Activated T-cell treated with anti-CD3 and anti-CD28 coated beads, Interleukin-2, amount 50 U/mL, for 24 hours (primary cell): ENCODE results near the gene MAP3K14.
"Not testable (repeated sequence)": the region's sequence is repeated elsewhere in the genome, so short reads cannot be mapped to it uniquely, and the experiment has no call there.

Experiments used
- DNase-seq: peaks from one replicate; pipeline ENCODE4 v3.0.0-alpha.2; 2020
- H3K27ac Mint-ChIP-seq: 2 replicates; pipeline ENCODE4 v1.8.0; 2020; ENCODE audit warnings: mild to moderate bottlenecking, mixed read lengths
- H3K27me3 Mint-ChIP-seq: 2 replicates; pipeline ENCODE4 v1.8.0; 2020; ENCODE audit warnings: mixed read lengths
- H3K36me3 Mint-ChIP-seq: 2 replicates; pipeline ENCODE4 v1.8.0; 2020; ENCODE audit warnings: low read depth, mixed read lengths
- H3K4me1 Mint-ChIP-seq: 2 replicates; pipeline ENCODE4 v1.8.0; 2020; ENCODE audit warnings: low read depth, mixed read lengths
- H3K4me3 Mint-ChIP-seq: 2 replicates; pipeline ENCODE4 v1.8.0; 2020; ENCODE audit warnings: mild to moderate bottlenecking, moderate library complexity, mixed read lengths
- H3K9me3 Mint-ChIP-seq: 2 replicates; pipeline ENCODE4 v1.8.0; 2020; ENCODE audit warnings: mixed read lengths

The MAP3K14 gene

DNA sequence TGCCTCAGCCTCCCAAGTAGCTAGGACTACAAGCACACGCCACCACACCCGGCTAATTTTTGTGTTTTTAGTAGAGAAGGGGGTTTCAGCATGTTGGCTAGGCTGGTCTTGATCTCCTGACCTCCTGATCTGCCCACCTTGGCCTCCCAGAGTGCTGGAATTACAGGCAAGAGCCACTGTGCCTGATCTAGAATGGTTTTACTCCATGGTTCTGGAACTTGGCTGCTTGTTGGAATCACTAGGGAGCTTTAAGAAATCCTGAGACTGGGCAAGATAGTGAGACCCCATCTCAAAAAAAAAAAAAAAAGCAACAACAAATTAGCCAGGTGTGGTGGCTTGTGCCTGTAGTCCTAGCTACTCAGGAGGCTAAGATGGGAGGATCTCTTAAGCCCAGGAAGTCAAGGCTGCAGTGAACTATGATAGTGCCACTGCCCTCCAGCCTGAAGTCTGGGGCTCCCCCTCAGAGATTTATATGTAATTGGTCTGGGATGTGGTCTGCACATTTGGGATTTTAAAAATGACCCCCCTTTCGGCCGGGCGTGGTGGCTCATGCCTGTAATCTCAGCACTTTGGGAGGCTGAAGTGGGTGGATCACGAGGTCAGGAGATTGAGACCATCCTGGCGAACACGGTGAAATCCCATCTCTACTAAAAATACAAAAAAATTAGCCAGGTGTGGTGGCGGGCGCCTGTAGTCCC lies 27.3 kb upstream of the MAP3K14 start:
- not testable (repeated sequence) for H3K27ac Mint-ChIP-seq, DNase-seq

DNA sequence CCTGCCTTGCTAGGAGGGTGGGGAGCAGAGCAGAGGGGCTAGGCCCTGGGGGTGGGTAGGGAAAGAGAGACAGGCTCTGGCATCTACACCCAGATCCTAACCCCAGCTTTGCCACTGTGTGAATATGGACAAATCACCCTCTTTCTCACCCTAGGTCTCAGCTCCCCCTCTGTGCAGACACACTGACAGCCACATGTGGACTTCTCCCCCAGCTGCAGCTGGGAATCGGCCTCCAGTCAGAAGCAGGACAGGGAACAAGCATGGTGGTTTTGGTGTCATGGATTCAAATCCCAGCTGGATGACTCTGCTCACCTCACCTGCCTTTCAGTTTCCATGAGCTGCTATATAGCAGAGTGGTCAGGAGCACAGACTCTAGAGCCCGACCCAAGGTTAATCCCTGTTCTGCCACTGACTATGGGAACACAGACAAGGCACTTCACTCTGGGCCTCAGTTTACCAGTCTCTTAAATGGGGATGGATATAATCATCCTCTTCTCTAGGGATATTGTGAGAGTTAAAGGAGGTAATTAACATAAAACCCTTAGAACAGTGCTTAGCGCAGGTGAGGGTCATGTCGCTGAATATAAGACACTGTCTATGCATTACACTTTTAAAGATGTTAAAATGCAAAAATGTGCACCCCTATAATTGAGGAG lies 26.2 kb upstream of the MAP3K14 start:
- H3K4me1 Mint-ChIP-seq = peaks cover 6% of the 10 kb centered on the region
- no peaks in the 10 kb centered on the region for H3K9me3 Mint-ChIP-seq
- no peaks in the 10 kb centered on the region for H3K27me3 Mint-ChIP-seq
- no peaks in the 10 kb centered on the region for H3K36me3 Mint-ChIP-seq
- no peak overlapping the region for H3K4me3 Mint-ChIP-seq
- no peak for DNase-seq
- no peak overlapping the region for H3K27ac Mint-ChIP-seq

More for the DNA sequence above, 27.3 kb upstream of the MAP3K14 start:
- not testable (repeated sequence) for H3K36me3 Mint-ChIP-seq, H3K4me1 Mint-ChIP-seq, H3K4me3 Mint-ChIP-seq, H3K27me3 Mint-ChIP-seq, H3K9me3 Mint-ChIP-seq

DNA sequence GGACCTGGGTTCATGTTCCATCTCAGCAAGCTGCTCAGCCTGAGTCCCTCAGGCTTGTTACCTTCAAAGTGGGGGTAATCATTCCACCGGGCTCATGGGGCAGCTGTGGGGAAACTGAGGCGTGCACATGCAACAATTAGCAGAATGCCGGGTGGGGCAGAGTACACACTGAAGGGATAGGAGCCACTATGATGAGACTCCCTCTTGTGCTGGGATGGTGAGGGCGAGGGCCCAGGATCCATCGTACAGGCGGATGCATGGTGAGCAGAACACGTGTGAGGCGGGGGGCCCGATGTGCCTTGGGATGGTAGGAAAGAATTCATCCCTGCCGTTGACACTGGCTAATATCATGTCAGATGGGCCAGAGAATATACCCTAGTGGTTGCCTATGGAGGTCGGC lies 25.5 kb upstream of the MAP3K14 start:
- no peak overlapping the region for H3K4me3 Mint-ChIP-seq
- H3K4me1 Mint-ChIP-seq = peaks cover 6% of the 10 kb centered on the region
- no peaks in the 10 kb centered on the region for H3K36me3 Mint-ChIP-seq
- DNase-seq = no peak
- H3K27me3 Mint-ChIP-seq = no peaks in the 10 kb centered on the region
- H3K27ac Mint-ChIP-seq = no peak overlapping the region
- no peaks in the 10 kb centered on the region for H3K9me3 Mint-ChIP-seq

DNA sequence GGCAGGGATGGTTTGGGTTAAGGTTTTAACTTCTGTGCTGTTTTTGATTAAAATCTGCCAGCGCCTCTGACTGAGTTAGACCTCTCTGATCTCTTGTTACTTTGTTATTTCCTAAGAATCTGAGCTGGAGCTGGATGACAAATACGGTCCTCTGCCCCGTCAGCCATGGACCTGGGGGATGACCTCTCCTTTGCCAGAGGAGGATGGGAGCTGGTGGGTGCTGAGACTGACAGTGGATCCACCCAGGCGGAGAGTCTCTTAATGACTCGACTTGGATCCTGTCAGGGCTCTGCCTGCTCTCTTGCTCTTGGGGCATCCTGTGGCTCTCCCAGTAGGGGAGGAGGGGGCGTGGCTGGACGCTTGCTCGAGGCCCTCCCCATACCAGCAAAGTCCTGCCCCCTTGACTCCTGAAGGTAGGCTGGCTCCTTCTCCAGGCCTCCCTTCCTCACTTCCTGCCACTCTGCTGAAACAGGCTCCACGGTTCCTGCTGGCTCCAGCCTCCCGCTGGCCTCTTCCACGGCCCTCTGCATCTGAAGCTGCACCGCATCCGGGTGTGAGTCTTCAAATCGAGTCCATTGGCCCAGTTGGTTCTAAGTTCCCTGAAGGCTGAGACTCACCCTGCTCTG lies 24.8 kb upstream of the MAP3K14 start:
- Mint-ChIP-seq H3K9me3 (no peaks in the 10 kb centered on the region), H3K4me3 (no peak overlapping the region), H3K4me1 (peaks cover 6% of the 10 kb centered on the region), H3K27me3 (no peaks in the 10 kb centered on the region), H3K36me3 (no peaks in the 10 kb centered on the region), H3K27ac (no peak overlapping the region)
- DNase-seq = no peak

DNA sequence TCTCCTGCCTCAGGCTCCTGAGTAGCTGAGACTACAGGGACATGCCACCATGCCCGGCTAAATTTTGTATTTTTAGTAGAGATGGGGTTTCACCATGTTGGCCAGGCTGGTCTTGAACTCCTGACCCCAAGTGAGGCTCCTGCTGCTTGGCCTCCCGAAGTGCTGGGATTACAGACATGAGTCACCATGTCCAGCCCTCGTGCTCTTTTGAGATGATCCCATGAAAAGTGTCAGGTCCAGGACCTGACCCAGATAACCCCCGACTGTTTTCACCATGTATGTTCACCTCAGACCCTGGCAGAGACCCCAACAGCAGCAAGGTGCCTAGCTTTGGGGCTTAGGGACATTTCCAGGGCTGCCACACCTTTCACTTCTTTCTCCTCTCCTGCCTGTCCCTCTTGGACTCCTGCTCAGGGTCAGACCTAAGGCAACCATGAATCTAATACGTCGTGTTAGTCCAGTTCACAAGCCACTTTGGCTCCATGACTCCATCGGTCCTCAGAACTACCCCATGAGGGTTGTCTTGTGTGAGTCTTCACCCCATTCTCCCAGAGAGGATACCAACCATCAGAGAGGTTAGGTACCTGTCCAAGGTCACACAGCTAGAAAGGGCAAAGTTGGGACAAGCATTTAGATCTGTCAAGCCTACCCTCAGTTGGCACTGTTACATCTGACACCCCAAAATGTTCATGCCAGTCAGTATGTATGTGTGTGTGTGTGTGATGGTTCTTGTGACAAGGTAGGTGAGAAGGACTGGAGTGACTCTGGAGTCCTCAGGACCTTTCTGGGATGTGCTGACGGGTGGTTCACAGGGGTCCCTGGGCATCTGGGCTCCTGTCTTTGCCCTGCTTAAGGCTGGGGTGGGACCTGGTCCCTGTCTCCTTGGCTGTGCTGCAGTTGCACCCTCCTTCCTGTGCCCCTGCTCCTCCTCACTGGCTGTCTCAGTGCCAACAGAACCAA lies 23.1 kb upstream of the MAP3K14 start:
- no peaks in the 10 kb centered on the region for H3K27me3 Mint-ChIP-seq
- DNase-seq = no peak
- no peaks in the 10 kb centered on the region for H3K36me3 Mint-ChIP-seq
- no peaks in the 10 kb centered on the region for H3K4me1 Mint-ChIP-seq
- no peak overlapping the region for H3K4me3 Mint-ChIP-seq
- no peaks in the 10 kb centered on the region for H3K9me3 Mint-ChIP-seq
- no peak overlapping the region for H3K27ac Mint-ChIP-seq

DNA sequence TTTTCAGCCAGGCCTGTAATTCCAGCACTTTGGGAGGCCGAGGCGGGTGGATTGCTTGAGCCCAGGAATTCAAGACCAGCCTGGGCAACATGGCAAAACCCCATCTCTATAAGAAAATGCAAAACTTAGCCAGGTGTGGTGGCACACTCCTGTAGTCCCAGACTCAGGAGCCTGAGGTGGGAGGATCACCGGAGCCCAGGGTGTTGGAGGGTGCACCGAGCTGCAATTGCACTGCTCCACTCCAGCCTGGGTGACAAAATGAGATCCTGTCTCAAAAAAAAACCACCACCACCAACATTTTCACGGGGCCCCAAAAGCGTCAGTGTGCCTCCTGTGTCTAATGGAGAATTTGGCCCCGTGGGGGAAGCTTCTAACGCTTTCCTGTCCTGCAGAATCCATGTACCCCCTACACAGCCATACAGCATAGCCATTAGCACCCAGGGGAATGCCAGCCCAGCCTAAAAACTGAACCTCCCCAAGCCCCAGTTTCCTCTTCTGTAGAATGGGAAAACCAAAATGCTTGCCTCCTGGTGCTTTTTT lies 22.2 kb upstream of the MAP3K14 start:
- no peak for DNase-seq
- Mint-ChIP-seq H3K9me3 (no peaks in the 10 kb centered on the region), H3K27me3 (no peaks in the 10 kb centered on the region), H3K27ac (no peak overlapping the region), H3K36me3 (no peaks in the 10 kb centered on the region), H3K4me3 (no peak overlapping the region), H3K4me1 (peaks cover 3% of the 10 kb centered on the region)

DNA sequence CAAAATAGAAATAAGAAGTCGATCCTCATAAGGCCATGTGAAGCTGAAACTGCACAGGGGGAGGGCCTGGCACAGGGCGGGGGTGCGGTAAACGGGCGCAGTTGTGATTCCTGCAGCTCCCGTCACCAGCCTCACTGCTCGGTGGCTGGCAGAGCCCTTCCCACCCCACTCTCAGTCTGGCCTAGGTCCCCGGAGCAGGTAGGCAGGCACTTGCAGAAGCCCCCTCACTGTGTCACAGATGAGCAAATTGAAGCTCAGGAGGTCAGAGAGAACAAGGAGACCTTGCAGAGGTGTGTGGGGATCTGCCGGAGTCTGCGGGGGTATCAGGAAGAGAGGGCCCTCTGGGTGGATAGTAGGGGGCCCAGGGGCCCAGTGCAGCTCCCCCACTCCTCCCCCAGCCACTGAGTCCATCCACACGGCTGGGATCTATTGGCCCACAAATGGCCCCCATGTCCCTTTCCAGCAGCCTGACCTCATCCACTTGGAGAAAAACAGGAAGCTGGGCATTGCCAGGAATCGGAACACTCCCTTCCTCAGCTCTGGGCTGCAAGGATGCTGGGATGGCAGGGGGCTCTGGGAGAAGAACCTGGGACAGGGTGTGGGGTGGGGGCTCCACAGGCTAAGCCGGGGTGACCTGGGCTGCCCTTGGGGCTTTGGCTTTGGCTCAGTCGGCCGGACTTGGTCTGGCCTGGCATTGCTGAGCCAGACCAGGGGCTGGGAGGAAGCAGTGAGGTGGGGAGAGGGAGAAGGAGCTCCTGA lies 21.4 kb upstream of the MAP3K14 start:
- DNase-seq = no peak
- H3K4me3 Mint-ChIP-seq = no peak overlapping the region
- H3K9me3 Mint-ChIP-seq = no peaks in the 10 kb centered on the region
- H3K27me3 Mint-ChIP-seq = no peaks in the 10 kb centered on the region
- H3K4me1 Mint-ChIP-seq = peaks cover 10% of the 10 kb centered on the region
- H3K27ac Mint-ChIP-seq = no peak overlapping the region
- no peaks in the 10 kb centered on the region for H3K36me3 Mint-ChIP-seq

DNA sequence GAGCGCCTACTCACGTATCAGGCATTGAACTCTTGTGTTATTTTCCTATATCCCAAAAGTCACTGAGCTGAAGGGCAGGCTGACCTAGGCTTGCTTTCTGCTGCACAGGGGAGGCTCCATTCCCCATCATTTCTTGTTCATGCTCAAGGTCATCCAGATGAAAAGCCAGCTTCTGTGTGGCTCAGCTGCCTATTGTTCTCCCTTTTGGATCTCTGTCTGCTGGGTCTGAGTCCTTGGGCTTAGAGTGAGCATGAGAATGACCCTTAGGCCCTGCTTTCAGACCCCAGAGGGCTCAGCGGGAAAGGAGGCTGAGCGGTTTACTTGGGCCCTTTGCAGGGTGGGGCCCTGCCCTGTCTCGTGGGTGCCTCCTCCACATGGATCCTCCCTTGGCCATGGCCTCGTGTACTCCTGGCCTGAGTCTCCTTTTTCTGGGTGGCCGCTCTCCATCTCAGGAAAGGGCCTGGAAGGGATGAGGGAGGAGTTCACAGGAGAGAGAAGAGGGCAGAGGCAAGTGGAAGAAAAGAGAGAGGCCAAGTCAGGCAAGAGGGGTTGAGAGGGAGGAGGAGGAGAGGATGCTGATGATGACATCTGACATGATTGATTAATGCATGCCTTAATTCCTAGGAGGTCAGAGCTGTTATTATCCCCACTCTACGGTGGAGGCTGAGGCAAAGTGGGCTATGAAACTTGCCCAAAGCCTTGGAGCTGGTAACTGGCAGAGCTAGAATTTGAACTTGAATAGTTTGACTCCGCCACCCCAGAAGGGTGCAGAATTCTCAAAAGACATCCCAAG lies 19.8 kb upstream of the MAP3K14 start:
- Mint-ChIP-seq H3K9me3 (no peaks in the 10 kb centered on the region), H3K27me3 (no peaks in the 10 kb centered on the region), H3K27ac (no peak overlapping the region), H3K4me3 (no peak overlapping the region), H3K36me3 (no peaks in the 10 kb centered on the region), H3K4me1 (peaks cover 15% of the 10 kb centered on the region)
- no peak for DNase-seq

DNA sequence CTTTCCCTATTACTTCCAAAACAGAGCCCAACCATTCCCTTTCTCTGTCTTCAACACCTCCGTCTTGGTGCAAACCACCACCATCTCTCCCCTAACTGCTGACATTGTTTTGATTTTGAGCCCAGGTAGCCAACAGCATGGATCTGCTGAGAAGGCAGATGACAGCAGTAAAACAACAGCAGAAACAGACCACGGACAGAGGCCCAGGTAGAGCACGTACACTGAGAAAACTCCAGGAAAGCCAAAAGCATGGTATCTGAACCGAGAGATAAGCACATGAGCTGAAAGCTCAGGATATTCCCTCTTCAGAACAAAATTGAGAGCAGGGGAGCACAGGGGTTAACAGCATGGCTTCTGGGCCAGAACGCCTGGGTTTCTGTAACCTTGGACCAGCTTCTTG lies 18.9 kb upstream of the MAP3K14 start:
- H3K36me3 Mint-ChIP-seq = no peaks in the 10 kb centered on the region
- no peaks in the 10 kb centered on the region for H3K27me3 Mint-ChIP-seq
- H3K9me3 Mint-ChIP-seq = no peaks in the 10 kb centered on the region
- peaks cover 15% of the 10 kb centered on the region for H3K4me1 Mint-ChIP-seq
- no peak for DNase-seq
- no peak overlapping the region for H3K4me3 Mint-ChIP-seq
- H3K27ac Mint-ChIP-seq = no peak overlapping the region

DNA sequence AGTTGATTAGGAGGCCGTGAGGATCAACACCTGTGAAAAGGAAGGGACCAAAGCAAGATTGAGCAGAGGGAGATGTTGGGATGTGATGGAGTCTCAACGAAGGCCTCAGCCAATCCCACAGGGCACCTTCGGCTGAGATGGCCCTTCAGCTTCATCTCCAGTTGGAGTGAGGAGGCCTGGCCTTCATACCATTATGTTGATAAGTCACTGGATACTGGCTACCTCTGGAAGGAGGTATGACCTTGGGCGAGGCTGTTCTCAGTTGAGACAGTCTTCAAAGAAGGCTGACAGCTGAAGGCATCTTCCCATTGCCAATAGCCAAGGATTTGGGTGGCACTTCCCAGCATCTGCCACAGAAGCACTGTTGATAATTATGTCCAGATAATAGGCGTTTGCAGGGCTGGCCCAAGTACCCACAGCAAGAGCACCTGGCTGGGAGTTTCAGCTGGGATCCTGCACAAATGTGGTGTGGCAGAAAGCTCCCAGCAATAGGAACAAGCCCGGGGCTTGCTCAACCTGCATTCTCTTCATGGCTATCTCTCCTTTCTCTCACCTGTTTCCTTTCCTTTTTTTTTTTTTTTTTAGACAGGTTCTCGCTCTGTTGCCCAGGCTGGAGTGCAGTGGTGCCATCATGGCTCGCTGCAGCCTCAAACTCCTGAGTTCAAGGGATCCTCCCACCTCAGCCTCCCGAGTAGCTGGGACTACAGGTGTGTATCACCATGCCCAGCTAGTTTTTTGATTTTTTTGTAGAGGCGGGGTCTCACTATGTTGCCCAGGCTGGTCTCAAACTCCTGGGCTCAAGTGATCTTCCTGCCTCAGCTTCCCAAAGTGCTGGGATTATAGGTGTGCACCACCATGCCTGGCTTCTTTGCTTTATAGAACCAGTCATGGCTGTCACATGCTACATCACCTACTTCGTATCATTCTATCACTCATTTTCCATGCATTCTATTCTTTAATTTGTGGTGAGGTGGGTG lies 18.2 kb upstream of the MAP3K14 start:
- Mint-ChIP-seq H3K4me3 (no peak overlapping the region), H3K27ac (no peak overlapping the region), H3K36me3 (no peaks in the 10 kb centered on the region), H3K27me3 (no peaks in the 10 kb centered on the region), H3K9me3 (no peaks in the 10 kb centered on the region), H3K4me1 (peaks cover 15% of the 10 kb centered on the region)
- DNase-seq = no peak

DNA sequence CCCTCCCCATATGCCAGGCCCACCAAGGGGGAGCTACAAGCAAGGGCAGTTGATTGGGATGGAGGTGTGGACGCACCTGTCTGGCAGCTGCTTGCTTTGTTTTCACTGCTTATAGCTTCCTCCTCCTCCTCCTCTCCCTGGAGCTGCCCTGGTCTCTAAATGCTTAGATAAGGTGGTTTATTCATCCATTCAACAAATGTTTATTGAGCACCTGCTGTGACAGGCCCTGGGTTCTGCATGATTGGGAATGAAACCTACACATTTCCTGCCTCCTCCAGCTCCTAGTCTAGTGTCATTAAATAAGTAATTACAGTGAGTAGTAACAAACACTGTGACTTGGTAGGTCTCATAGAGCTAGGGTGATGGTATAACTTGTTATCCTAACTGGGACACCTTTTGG lies 17.4 kb upstream of the MAP3K14 start:
- Mint-ChIP-seq H3K27ac (no peak overlapping the region), H3K4me3 (no peak overlapping the region)

DNA sequence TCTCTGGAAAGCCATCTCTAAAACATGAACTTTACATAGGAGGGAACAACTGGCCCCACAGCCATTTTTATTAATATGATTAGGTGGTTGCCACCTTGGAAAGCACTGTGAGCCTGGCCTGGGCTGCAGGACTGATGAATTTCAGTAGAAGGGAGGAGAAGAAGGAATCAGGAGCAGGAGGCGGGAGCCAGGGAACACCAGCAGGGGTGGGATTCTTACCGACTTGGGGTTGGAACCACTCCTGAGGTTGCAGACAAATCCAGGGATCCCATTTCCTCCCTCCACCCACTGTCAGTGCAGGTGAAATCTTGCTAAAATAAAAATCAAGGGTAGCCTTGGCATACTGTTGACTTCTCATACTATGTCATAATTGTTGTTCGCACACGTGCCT lies 16.9 kb upstream of the MAP3K14 start:
- Mint-ChIP-seq H3K36me3 (no peaks in the 10 kb centered on the region), H3K27ac (no peak overlapping the region), H3K4me1 (peaks cover 21% of the 10 kb centered on the region), H3K9me3 (no peaks in the 10 kb centered on the region), H3K27me3 (no peaks in the 10 kb centered on the region), H3K4me3 (no peak overlapping the region)
- no peak for DNase-seq

More for the DNA sequence above, 17.4 kb upstream of the MAP3K14 start:
- H3K9me3 Mint-ChIP-seq = no peaks in the 10 kb centered on the region
- no peaks in the 10 kb centered on the region for H3K36me3 Mint-ChIP-seq
- no peak for DNase-seq
- peaks cover 21% of the 10 kb centered on the region for H3K4me1 Mint-ChIP-seq
- no peaks in the 10 kb centered on the region for H3K27me3 Mint-ChIP-seq
